SU-DHL-6 (cell line): ENCODE measurements around the gene GDAP2.

Source experiments
- H2AFZ ChIP-seq: fragments of 200-600 bp; sonication (generic); 2 replicates; pipeline ENCODE4 v1.6.1; 2014; ENCODE audit warnings: low read depth, mild to moderate bottlenecking, moderate library complexity, mixed read lengths, antibody characterized with exemption, low read length; ENCODE audit not compliant: severe bottlenecking
- H3F3A ChIP-seq: fragments of 200-600 bp; shearing (Covaris generic); 2 replicates; pipeline ENCODE4 v1.6.0; 2016; ENCODE audit warnings: antibody characterized with exemption, mild to moderate bottlenecking; ENCODE audit not compliant: insufficient read depth
- H3K27ac ChIP-seq: fragments of 200-600 bp; sonication (generic); 2 replicates; pipeline ENCODE4 v1.5.1; 2016; ENCODE audit warnings: low read depth, mild to moderate bottlenecking, low read length, moderate library complexity, mixed read lengths
- H3K27me3 ChIP-seq: fragments of 200-600 bp; sonication (generic), shearing (Covaris generic); 2 replicates; pipeline ENCODE4 v1.6.0; 2014; ENCODE audit warnings: mild to moderate bottlenecking, low read length
- H3K36me3 ChIP-seq: fragments of 200-600 bp; sonication (generic); 2 replicates; pipeline ENCODE4 v1.6.1; 2014; ENCODE audit warnings: mild to moderate bottlenecking, low read length, mixed read lengths
- H3K4me2 ChIP-seq: fragments of 300-600, 200-600 bp; shearing (Covaris generic), sonication (generic); 2 replicates; pipeline ENCODE4 v1.6.0; 2014; ENCODE audit warnings: low read length, low read depth, mild to moderate bottlenecking; ENCODE audit not compliant: poor library complexity, severe bottlenecking
- H3K4me3 ChIP-seq: fragments of 200-600 bp; sonication (generic); 2 replicates; pipeline ENCODE4 v1.5.1; 2014; ENCODE audit warnings: antibody characterized with exemption, low read length, mild to moderate bottlenecking, mixed read lengths; ENCODE audit not compliant: insufficient read depth, poor library complexity, severe bottlenecking
- H3K79me2 ChIP-seq: fragments of 200-600 bp; sonication (generic); 2 replicates; pipeline ENCODE4 v1.6.1; 2014; ENCODE audit warnings: mild to moderate bottlenecking, low read length, moderate library complexity; ENCODE audit not compliant: insufficient read depth
- H3K9ac ChIP-seq: fragments of 200-600 bp; sonication (generic); 2 replicates; pipeline ENCODE4 v1.7.0; 2014; ENCODE audit warnings: mild to moderate bottlenecking, low read length
- H3K9me2 ChIP-seq: fragments of 200-600 bp; sonication (generic); replicated peaks from 2 replicates; pipeline ENCODE4 v1.6.1; 2014; ENCODE audit warnings: low read length; ENCODE audit not compliant: insufficient read depth
- H3K9me3 ChIP-seq: fragments of 200-600 bp; sonication (generic); 2 replicates; pipeline ENCODE4 v1.6.1; 2014; ENCODE audit warnings: low read length, mixed read lengths; ENCODE audit not compliant: insufficient read depth
- H4K20me1 ChIP-seq: fragments of 200-600 bp; sonication (generic); 2 replicates; pipeline ENCODE4 v1.6.1; 2014; ENCODE audit warnings: low read depth, mild to moderate bottlenecking, antibody characterized with exemption, low read length, moderate library complexity, mixed read lengths
- EZH2phosphoT487 ChIP-seq: fragments of 200-600 bp; sonication (generic), shearing (Covaris generic); conservative IDR thresholded peaks from 2 replicates; pipeline ENCODE4 v1.6.1; 2018; ENCODE audit warnings: mild to moderate bottlenecking, antibody characterized with exemption, low read length, moderate library complexity, mixed read lengths
- TF ChIP-seq, protein P1 (sequence below): fragments of 200-600 bp; sonication (generic); IDR thresholded peaks from one replicate; pipeline ENCODE4 v1.5.1; 2017; ENCODE audit warnings: antibody characterized with exemption, mild to moderate bottlenecking, low read length, moderate library complexity; ENCODE audit not compliant: insufficient read depth, poor library complexity, severe bottlenecking

GDAP2 gene

DNA sequence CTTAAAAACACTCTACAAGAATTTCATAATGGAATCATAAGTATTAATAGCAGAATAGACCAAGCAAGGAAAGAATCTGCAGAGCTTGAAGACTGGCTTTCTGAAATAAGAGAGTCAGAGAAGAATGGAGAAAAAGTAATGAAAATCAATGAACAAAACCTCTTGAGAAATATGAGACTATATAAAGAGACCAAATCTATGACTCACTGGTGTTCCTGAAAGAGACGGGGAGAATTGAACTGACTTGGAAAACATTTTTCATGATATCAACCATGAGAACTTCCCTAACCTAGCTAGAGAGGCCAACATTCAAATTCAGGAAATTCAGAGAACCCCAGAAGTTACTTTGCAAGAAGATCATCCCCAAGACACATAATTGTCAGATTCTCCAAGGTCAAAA is 85.6 kb downstream of the GDAP2 start:
- Histone ChIP-seq H3K4me2 (no peak overlapping the region), H2AFZ (no peak overlapping the region), H3K4me3 (no peak overlapping the region), H3K79me2 (no peaks in the 10 kb centered on the region), H3K27me3 (no peaks in the 10 kb centered on the region), H3K9ac (no peak overlapping the region), H3K27ac (no peak overlapping the region), H3F3A (no peaks in the 10 kb centered on the region), H4K20me1 (no peaks in the 10 kb centered on the region), H3K9me3 (no peaks in the 10 kb centered on the region), H3K9me2 (no peaks in the 10 kb centered on the region), H3K36me3 (no peaks in the 10 kb centered on the region)
- TF ChIP-seq, protein P1, sequence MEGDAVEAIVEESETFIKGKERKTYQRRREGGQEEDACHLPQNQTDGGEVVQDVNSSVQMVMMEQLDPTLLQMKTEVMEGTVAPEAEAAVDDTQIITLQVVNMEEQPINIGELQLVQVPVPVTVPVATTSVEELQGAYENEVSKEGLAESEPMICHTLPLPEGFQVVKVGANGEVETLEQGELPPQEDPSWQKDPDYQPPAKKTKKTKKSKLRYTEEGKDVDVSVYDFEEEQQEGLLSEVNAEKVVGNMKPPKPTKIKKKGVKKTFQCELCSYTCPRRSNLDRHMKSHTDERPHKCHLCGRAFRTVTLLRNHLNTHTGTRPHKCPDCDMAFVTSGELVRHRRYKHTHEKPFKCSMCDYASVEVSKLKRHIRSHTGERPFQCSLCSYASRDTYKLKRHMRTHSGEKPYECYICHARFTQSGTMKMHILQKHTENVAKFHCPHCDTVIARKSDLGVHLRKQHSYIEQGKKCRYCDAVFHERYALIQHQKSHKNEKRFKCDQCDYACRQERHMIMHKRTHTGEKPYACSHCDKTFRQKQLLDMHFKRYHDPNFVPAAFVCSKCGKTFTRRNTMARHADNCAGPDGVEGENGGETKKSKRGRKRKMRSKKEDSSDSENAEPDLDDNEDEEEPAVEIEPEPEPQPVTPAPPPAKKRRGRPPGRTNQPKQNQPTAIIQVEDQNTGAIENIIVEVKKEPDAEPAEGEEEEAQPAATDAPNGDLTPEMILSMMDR, result no peak
- TF ChIP-seq EZH2phosphoT487, result no peak

DNA sequence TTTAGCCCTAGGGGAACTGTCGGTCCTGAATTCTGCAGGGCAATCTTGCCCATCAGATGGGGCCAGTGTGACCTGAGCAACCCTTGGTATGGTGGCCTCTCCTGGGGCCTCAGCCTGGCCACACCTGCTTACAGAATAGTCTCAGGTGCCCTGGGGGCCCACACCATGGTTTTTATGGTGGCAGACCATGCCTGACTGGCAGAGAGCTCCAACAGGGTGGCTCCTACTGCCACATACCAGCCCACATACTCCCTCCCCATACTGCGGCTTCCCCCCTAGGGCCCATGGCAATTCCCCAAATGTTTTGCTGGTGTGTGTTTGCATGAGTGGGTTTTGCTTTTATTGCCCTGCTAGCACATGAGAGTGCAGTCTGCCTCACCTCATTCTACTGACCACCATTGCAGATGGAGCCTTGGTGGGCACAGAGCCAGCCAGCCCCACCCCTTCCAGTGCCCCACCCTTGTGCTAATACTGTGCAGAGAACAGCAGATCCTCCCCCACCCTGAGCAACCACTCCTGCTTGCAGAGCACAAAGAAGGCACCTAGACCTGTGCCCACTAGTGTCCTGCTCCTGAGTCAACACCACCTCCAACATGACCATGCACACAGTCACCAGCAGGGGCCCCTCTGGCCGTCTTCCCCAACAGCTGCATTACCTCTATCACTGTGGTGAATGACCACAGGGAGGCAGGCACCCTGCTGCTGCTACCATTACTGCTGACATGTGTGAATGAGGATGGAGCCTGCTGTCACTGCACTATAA is 86.8 kb downstream of the GDAP2 start:
- H3K9me2 ChIP-seq, result no peaks in the 10 kb centered on the region
- H3K4me3 ChIP-seq, result no peak overlapping the region
- no peak overlapping the region for H2AFZ ChIP-seq
- H3K27ac ChIP-seq, result no peak overlapping the region
- H3K36me3 ChIP-seq, result no peaks in the 10 kb centered on the region
- no peaks in the 10 kb centered on the region for H3K79me2 ChIP-seq
- no peaks in the 10 kb centered on the region for H3F3A ChIP-seq
- H4K20me1 ChIP-seq, result no peaks in the 10 kb centered on the region
- no peak overlapping the region for H3K4me2 ChIP-seq
- TF ChIP-seq, protein P1, result no peak
- no peak for TF ChIP-seq EZH2phosphoT487
- no peaks in the 10 kb centered on the region for H3K27me3 ChIP-seq
- no peak overlapping the region for H3K9ac ChIP-seq
- H3K9me3 ChIP-seq, result no peaks in the 10 kb centered on the region

DNA sequence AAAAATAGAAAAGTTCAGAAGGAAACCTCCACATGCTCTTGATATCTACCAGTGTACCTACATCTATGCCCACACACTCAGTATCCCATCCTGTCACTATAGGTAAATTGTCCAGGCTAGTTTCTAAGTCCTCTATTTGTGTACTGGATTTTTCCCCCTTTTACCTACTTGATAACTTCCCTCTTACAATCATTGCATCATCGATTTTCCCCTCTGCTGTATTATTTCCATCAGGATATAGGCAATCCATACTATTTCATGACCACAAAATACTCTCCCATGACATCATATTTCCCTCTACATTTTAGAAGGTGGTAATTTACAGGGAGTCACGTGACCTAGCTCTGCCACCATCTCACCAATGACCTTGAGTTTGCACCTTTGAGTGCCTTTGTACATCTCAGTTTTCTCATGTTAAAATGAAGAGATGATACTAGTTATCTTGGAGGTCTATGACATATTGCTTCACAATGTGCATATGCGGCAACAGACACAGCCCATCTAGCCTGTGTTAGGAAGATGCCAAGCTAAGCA is 88.2 kb downstream of the GDAP2 start:
- Histone ChIP-seq H3K9me2 (no peaks in the 10 kb centered on the region), H3K27ac (no peak overlapping the region), H3K4me3 (no peak overlapping the region), H3K9ac (no peak overlapping the region), H2AFZ (no peak overlapping the region), H3F3A (no peaks in the 10 kb centered on the region), H3K4me2 (no peak overlapping the region), H3K27me3 (no peaks in the 10 kb centered on the region), H3K9me3 (no peaks in the 10 kb centered on the region), H3K79me2 (no peaks in the 10 kb centered on the region), H4K20me1 (no peaks in the 10 kb centered on the region), H3K36me3 (no peaks in the 10 kb centered on the region)
- no peak for TF ChIP-seq EZH2phosphoT487
- TF ChIP-seq, protein P1, result no peak
